Thyroid gland (tissue), 4 donors: ENCODE measurements around the gene RIBC1.

Experiments used
- CTCF ChIP-seq, 6 experiments: fragments of 200-600 bp in 3 of 6; fragments of 450-650 bp in 3 of 6; sonication (generic) in 3 of 6; IDR thresholded peaks; one replicate each; pipeline ENCODE4 v1.5.1; 2016 to 2019; ENCODE audit warnings: antibody characterized with exemption in 6 of 6, mild to moderate bottlenecking in 2 of 6, inconsistent platforms in 1 of 6, moderate library complexity in 1 of 6
- POLR2A ChIP-seq, 2 donors: fragments of 450-650 bp; IDR thresholded peaks; one replicate each; pipeline ENCODE4 v1.6.1; 2017; ENCODE audit warnings: antibody characterized with exemption in 2 of 2, mild to moderate bottlenecking in 2 of 2, moderate library complexity in 1 of 2

DNA sequence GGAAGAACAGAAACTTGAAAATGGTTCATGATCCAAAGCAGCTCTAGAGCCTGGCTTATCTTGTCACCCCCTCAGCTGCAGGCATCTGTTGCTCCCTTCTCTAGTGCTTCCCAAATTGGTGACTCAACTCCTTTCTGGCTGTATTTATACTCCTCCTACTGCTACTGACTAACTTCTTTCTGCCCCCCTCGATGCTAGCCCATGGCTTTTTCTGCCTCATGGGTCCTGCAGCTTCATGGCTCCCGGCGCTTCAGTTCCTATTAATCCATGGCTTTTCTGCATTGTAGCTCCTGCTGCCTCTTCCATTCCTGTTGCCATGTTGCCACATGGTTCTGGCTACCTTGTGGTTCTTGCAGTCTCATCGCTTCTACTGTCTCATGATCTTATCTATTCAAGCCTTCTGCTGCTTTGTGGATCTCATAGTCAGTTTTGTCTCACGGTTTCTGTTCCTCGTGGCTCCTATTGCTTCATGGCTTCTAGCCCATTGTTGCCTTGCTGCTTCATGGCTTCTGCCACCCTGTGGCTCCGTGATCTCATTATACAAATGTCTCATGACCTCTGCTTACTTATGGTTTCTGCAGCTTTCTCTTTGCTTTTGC lies 48.4 kb upstream of the RIBC1 start:
- no peak for TF ChIP-seq CTCF (IDR thresholded peaks at IDR 0.05)
- TF ChIP-seq POLR2A (IDR thresholded peaks at IDR 0.05): no peak
